Measurements from ENCODE around the gene PLAC1.
A peak's percentile ranks its signal among the peaks of the same experiment; 100 is the strongest.

PLAC1 gene

DNA sequence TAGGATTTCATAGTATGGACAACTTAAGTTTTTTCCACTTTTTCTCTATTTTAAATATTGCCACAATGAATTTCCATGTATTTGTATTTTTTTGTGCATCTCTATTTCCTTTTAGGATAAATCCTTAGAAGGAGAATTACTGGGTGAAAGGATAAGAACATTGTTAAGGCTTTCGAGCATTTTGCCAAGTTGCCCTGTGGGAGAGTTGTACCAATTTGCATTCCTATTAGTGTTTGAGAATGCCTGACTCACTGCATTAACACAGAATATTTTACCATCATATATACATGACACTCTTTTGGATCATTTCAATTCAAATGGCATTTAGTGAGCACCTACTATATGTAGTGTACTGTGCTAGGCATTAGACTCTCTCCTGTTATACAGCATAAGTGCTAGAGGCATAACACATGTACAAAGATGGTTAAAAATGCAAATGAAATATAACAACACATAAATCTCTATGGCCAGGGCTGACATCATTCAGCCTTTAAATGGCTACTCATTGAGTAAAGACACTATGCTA is 57.0 kb downstream of the PLAC1 start:
- H3K4me3 ChIP-seq (replicated peaks; ENCODE audit: low read depth, low read length): no peak overlapping the region
- H3K27me3 ChIP-seq (replicated peaks; ENCODE audit: control insufficient read depth, insufficient read depth, low read length): no peaks in the 10 kb centered on the region
- TF ChIP-seq, protein P1, sequence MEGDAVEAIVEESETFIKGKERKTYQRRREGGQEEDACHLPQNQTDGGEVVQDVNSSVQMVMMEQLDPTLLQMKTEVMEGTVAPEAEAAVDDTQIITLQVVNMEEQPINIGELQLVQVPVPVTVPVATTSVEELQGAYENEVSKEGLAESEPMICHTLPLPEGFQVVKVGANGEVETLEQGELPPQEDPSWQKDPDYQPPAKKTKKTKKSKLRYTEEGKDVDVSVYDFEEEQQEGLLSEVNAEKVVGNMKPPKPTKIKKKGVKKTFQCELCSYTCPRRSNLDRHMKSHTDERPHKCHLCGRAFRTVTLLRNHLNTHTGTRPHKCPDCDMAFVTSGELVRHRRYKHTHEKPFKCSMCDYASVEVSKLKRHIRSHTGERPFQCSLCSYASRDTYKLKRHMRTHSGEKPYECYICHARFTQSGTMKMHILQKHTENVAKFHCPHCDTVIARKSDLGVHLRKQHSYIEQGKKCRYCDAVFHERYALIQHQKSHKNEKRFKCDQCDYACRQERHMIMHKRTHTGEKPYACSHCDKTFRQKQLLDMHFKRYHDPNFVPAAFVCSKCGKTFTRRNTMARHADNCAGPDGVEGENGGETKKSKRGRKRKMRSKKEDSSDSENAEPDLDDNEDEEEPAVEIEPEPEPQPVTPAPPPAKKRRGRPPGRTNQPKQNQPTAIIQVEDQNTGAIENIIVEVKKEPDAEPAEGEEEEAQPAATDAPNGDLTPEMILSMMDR (IDR thresholded peaks at IDR 0.05; ENCODE audit: insufficient read depth, low read length, poor library complexity, severe bottlenecking): no peak
- H3K36me3 ChIP-seq (ENCODE audit: control insufficient read depth, insufficient read depth, low read length): no peaks in the 10 kb centered on the region
- DNase-seq (ENCODE audit: extremely low read depth, insufficient read length): no peak

DNA sequence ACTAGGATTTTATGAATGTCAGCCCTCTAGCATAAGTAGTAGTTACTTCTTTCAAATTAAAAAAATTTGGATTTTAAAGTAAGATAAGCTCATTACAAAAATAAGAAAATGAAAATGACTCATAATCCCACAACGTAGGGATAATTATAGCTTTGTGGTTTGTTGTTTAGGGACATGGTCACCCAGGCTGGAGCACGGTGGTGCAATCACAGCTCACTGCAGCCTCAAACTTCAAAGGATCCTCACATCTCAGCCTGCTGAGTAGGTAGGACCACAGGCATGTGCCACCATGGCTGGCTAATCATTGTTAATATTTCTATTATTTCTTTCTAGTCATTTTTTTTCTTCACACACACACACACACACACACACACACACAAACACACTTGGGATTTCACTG is 57.6 kb downstream of the PLAC1 start:
- DNase-seq (ENCODE audit: extremely low read depth, insufficient read length): peak; percentile 23
- no peak overlapping the region for H3K4me3 ChIP-seq (replicated peaks; ENCODE audit: low read depth, low read length)

DNA sequence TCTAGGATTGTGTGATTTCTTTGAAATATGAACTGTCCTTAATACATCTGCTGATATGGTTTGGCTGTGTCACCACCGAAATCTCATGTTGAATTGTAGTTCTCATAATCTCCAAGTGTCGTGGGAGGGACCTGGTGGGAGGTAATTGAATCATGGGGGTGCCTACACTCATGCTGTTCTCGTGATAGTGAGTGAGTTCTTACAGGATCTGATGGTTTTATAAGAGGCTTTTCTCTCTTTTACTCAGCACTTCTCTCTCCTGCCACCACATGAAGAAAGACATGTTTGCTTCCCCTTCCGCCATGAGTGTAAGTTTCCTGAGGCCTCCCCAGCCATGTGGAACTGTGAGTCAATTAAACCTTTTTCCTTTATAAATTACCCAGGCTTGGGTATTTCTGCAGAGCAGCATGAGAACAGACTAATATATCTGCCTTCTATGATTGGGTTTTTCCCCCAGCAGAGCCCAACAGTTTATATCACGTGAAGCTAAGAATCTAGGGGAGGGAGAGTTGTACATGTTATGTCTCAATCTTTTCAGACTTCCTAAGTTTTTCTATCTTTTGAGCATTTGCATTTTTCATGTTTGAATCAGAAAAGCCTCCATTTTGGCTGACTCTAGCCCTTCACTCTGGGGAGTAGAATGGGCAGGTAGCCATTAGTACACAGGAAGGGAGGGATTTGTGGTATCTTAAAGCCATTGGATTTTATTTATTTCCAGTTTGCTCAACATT is 58.9 kb downstream of the PLAC1 start:
- peak; percentile 22 for DNase-seq (ENCODE audit: extremely low read depth, insufficient read length)
- TF ChIP-seq, protein P1 (IDR thresholded peaks at IDR 0.05; ENCODE audit: insufficient read depth, low read length, poor library complexity, severe bottlenecking): no peak
- H3K27me3 ChIP-seq (replicated peaks; ENCODE audit: control insufficient read depth, insufficient read depth, low read length): no peaks in the 10 kb centered on the region
- H3K36me3 ChIP-seq (ENCODE audit: control insufficient read depth, insufficient read depth, low read length): no peaks in the 10 kb centered on the region
- no peak overlapping the region for H3K4me3 ChIP-seq (replicated peaks; ENCODE audit: low read depth, low read length)

More for the DNA sequence above, 57.6 kb downstream of the PLAC1 start:
- Histone ChIP-seq H3K27me3 (replicated peaks; ENCODE audit: control insufficient read depth, insufficient read depth, low read length) (no peaks in the 10 kb centered on the region), H3K36me3 (ENCODE audit: control insufficient read depth, insufficient read depth, low read length) (no peaks in the 10 kb centered on the region)
- TF ChIP-seq, protein P1 (IDR thresholded peaks at IDR 0.05; ENCODE audit: insufficient read depth, low read length, poor library complexity, severe bottlenecking): no peak

DNA sequence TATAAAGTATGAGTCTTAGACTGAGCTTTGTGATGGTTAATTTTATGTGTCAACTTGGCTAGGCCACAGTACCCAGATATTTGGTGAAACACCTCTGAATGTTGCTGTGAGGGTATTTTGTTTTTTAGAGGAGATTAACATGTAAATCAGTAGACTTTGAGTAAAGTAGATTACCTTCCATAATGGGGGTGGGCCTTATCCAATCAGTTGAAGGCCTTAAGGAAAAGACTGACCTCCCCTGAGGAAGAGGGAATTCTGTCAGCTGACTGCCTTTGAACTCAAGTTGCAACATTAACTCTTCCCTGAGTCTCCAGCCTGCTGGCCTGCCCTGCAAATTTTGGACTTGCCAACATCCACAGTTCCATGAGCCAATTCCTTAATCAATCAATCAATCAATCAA is 66.0 kb downstream of the PLAC1 start:
- H3K36me3 ChIP-seq (ENCODE audit: control insufficient read depth, insufficient read depth, low read length): no peaks in the 10 kb centered on the region
- H3K4me3 ChIP-seq (replicated peaks; ENCODE audit: low read depth, low read length): no peak overlapping the region
- H3K27me3 ChIP-seq (replicated peaks; ENCODE audit: control insufficient read depth, insufficient read depth, low read length): no peaks in the 10 kb centered on the region; the same call in 1 of the 2 replicates
- TF ChIP-seq, protein P1 (IDR thresholded peaks at IDR 0.05; ENCODE audit: insufficient read depth, low read length, poor library complexity, severe bottlenecking): no peak
- no peak for DNase-seq (ENCODE audit: extremely low read depth, insufficient read length)

DNA sequence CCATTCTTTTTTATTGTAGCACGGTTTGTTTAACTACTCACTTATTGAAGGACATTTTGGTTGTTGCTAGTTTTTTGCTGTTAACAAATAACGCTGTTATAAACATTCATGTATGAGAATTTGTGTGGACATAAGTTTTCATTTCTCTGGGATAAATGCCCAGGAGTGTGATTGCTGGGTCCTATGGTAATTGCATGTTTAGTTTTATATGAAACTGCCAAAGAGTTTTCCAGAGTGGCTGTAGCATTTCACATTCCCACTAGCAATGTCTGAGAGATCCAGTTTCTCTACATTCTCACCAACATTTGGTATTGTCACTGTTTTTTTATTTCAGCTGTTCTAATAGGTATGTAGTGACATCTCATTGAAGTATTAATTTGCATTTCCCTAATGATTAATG is 66.8 kb downstream of the PLAC1 start:
- no peak overlapping the region for H3K4me3 ChIP-seq (replicated peaks; ENCODE audit: low read depth, low read length)
- no peaks in the 10 kb centered on the region for H3K36me3 ChIP-seq (ENCODE audit: control insufficient read depth, insufficient read depth, low read length)
- DNase-seq (ENCODE audit: extremely low read depth, insufficient read length): no peak
- H3K27me3 ChIP-seq (replicated peaks; ENCODE audit: control insufficient read depth, insufficient read depth, low read length): no peaks in the 10 kb centered on the region; the same call in 1 of the 2 replicates
- TF ChIP-seq, protein P1 (IDR thresholded peaks at IDR 0.05; ENCODE audit: insufficient read depth, low read length, poor library complexity, severe bottlenecking): no peak

Measured in GM06990 (cell line).